IMR-90 (cell line): ENCODE measurements around the gene C17orf50.

ENCODE experiments used
- BHLHE40 ChIP-seq: fragments of 150-350 bp; IDR thresholded peaks from 2 replicates; pipeline ENCODE4 v1.6.1; 2016; ENCODE audit warnings: mild to moderate bottlenecking, low read depth, low read length
- CEBPB ChIP-seq: IDR thresholded peaks from 2 replicates; pipeline ENCODE4 v1.6.1; 2012; ENCODE audit warnings: low read depth, low read length, improper control_type of control experiment
- CTCF ChIP-seq: conservative IDR thresholded peaks from 2 replicates; pipeline ENCODE4 v1.5.1; 2012; ENCODE audit warnings: mild to moderate bottlenecking, low read depth, low read length, improper control_type of control experiment
- ELK1 ChIP-seq: fragments of 150-350 bp; IDR thresholded peaks from 2 replicates; pipeline ENCODE4 v1.6.1; 2016; ENCODE audit warnings: low read depth, mild to moderate bottlenecking, low read length, moderate library complexity, borderline replicate concordance
- FOS ChIP-seq: fragments of 150-350 bp; IDR thresholded peaks from 2 replicates; pipeline ENCODE4 v1.6.1; 2016; ENCODE audit warnings: low read depth, low read length
- MAFK ChIP-seq: IDR thresholded peaks from 2 replicates; pipeline ENCODE4 v1.6.1; 2012; ENCODE audit warnings: low read depth, low read length, improper control_type of control experiment
- MAZ ChIP-seq: IDR thresholded peaks from 2 replicates; pipeline ENCODE4 v1.6.1; 2012; ENCODE audit warnings: low read depth, mild to moderate bottlenecking, low read length, improper control_type of control experiment, moderate library complexity, borderline replicate concordance
- MXI1 ChIP-seq: IDR thresholded peaks from 2 replicates; pipeline ENCODE4 v1.6.1; 2012; ENCODE audit warnings: low read depth, mild to moderate bottlenecking, low read length, moderate library complexity, borderline replicate concordance
- POLR2A ChIP-seq: IDR thresholded peaks from 2 replicates; pipeline ENCODE4 v1.6.1; 2012; ENCODE audit warnings: mild to moderate bottlenecking, low read depth, low read length
- RFX5 ChIP-seq: IDR thresholded peaks from 2 replicates; pipeline ENCODE4 v1.8.0; 2012; ENCODE audit warnings: low read depth, mild to moderate bottlenecking, low read length, moderate library complexity
- SMC3 ChIP-seq: fragments of 150-350 bp; IDR thresholded peaks from 2 replicates; pipeline ENCODE4 v1.6.1; 2016; ENCODE audit warnings: low read depth, mild to moderate bottlenecking, antibody characterized with exemption, low read length, moderate library complexity
- USF2 ChIP-seq: fragments of 150-350 bp; IDR thresholded peaks from 2 replicates; pipeline ENCODE4 v1.6.1; 2017; ENCODE audit warnings: mild to moderate bottlenecking, antibody characterized with exemption, low read length, low read depth

GRCh38 chr17:35765756-35766488 lies 5.2 kb downstream of the C17orf50 start:
- TF ChIP-seq POLR2A: no peak
- no peak for TF ChIP-seq CTCF
- TF ChIP-seq USF2: no peak
- TF ChIP-seq MXI1: no peak
- TF ChIP-seq MAZ: no peak
- no peak for TF ChIP-seq CEBPB
- no peak for TF ChIP-seq BHLHE40
- no peak for TF ChIP-seq FOS
- TF ChIP-seq SMC3: no peak
- TF ChIP-seq RFX5: no peak
- no peak for TF ChIP-seq MAFK
- TF ChIP-seq ELK1: no peak
